ENCODE data around the gene SCIN. TPM values are rescaled to one million over a fixed set of nuclear protein-coding genes. Genes with fewer than 3 reads are reported as not detected.

Gene SCIN
- total RNA-seq, 2 experiments from 2014 or later = not detected

DNA sequence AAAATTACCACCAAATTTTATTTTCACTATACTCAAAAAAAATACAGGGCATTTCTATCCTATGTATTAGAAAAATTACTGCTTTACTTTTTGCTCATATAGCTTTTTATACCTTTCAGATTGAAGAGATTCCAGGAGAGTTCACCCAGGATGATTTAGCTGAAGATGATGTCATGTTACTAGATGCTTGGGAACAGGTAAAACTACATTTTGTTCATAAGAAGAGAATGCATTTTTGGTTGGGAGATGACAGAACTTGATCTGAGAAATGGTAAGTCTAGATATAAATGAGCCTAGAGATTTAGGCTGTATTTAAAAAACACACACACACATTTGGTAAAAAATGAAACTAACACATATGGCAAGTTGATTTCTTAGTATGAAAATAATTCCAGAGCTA lies 78.8 kb downstream of the SCIN start:
- intact Hi-C loops (cut with micrococcal nuclease; ENCODE audit: unreplicated experiment) = no loop called here
- H3K36me3 ChIP-seq (ENCODE audit: insufficient read depth, low read length) = no peaks in the 10 kb centered on the region
- ChIA-PET POLR2A (interaction anchor here (0.7 kb wide), 1 partner anchor 14 kb away, joined by 3 read pairs; no protein-coding TSS in a partner anchor), CTCF (ENCODE audit: unreplicated experiment) (no interaction called here)
- no peaks in the 10 kb centered on the region for H3K79me2 ChIP-seq (ENCODE audit: insufficient read depth, low read depth, low read length)
- no TSS peak for BruUV-seq (replicated peaks)
- TF ChIP-seq, protein P1, sequence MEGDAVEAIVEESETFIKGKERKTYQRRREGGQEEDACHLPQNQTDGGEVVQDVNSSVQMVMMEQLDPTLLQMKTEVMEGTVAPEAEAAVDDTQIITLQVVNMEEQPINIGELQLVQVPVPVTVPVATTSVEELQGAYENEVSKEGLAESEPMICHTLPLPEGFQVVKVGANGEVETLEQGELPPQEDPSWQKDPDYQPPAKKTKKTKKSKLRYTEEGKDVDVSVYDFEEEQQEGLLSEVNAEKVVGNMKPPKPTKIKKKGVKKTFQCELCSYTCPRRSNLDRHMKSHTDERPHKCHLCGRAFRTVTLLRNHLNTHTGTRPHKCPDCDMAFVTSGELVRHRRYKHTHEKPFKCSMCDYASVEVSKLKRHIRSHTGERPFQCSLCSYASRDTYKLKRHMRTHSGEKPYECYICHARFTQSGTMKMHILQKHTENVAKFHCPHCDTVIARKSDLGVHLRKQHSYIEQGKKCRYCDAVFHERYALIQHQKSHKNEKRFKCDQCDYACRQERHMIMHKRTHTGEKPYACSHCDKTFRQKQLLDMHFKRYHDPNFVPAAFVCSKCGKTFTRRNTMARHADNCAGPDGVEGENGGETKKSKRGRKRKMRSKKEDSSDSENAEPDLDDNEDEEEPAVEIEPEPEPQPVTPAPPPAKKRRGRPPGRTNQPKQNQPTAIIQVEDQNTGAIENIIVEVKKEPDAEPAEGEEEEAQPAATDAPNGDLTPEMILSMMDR (conservative IDR thresholded peaks at IDR 0.05; ENCODE audit: low read length) = no peak
- no peak for TF ChIP-seq EZH2phosphoT487 (IDR thresholded peaks at IDR 0.05; ENCODE audit: borderline replicate concordance, low read depth, low read length)
- no peak overlapping the region for H3K27ac ChIP-seq (ENCODE audit: low read depth, low read length, poor library complexity, severe bottlenecking)
- no peak overlapping the region for H2AFZ ChIP-seq (ENCODE audit: low read length)
- H3K4me3 ChIP-seq (ENCODE audit: low read depth, low read length, poor library complexity, severe bottlenecking) = no peak overlapping the region
- no peak for DNase-seq (ENCODE audit: low spot score)
- H3K9me3 ChIP-seq (ENCODE audit: low read length) = no peaks in the 10 kb centered on the region
- H4K20me1 ChIP-seq (ENCODE audit: insufficient read depth, low read length) = no peaks in the 10 kb centered on the region
- no peaks in the 10 kb centered on the region for H3K4me1 ChIP-seq (ENCODE audit: insufficient read depth, low read length, poor library complexity, severe bottlenecking)
- H3K9me2 ChIP-seq (ENCODE audit: insufficient read depth, low read length) = no peaks in the 10 kb centered on the region
- no peak overlapping the region for H3K4me2 ChIP-seq (ENCODE audit: low read length)

DNA sequence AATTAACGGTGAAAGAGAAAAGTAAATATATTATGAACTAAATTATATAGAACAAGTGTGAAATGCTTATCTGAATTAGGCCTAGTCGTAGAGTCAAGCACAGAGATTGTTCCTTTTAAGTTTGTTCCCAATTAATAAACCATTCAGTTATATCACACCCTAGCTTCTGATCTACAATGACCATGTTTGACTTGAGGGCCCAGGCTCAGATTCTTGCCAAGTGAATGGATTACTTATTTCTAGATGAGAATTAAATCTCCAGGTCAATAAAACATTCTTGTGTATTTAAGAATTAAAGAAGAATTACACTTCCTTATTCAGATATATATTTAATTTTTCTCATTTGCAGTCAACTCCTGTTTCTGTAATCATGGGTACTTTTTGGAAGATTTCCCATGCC lies 79.6 kb downstream of the SCIN start:
- no peak for DNase-seq (ENCODE audit: low spot score)
- Histone ChIP-seq H3K9me2 (ENCODE audit: insufficient read depth, low read length) (no peaks in the 10 kb centered on the region), H2AFZ (ENCODE audit: low read length) (no peak overlapping the region), H3K27ac (ENCODE audit: low read depth, low read length, poor library complexity, severe bottlenecking) (no peak overlapping the region), H3K9me3 (ENCODE audit: low read length) (no peaks in the 10 kb centered on the region), H4K20me1 (ENCODE audit: insufficient read depth, low read length) (no peaks in the 10 kb centered on the region), H3K4me2 (ENCODE audit: low read length) (no peak overlapping the region), H3K4me1 (ENCODE audit: insufficient read depth, low read length, poor library complexity, severe bottlenecking) (no peaks in the 10 kb centered on the region), H3K4me3 (ENCODE audit: low read depth, low read length, poor library complexity, severe bottlenecking) (no peak overlapping the region), H3K79me2 (ENCODE audit: insufficient read depth, low read depth, low read length) (no peaks in the 10 kb centered on the region), H3K36me3 (ENCODE audit: insufficient read depth, low read length) (no peaks in the 10 kb centered on the region)
- CTCF ChIA-PET (ENCODE audit: unreplicated experiment) = no interaction called here
- intact Hi-C loops (cut with micrococcal nuclease; ENCODE audit: unreplicated experiment) = no loop called here
- POLR2A ChIA-PET = no interaction called here
- TF ChIP-seq, protein P1 (conservative IDR thresholded peaks at IDR 0.05; ENCODE audit: low read length) = no peak
- TF ChIP-seq EZH2phosphoT487 (IDR thresholded peaks at IDR 0.05; ENCODE audit: borderline replicate concordance, low read depth, low read length) = no peak
- BruUV-seq (replicated peaks) = no TSS peak

DNA sequence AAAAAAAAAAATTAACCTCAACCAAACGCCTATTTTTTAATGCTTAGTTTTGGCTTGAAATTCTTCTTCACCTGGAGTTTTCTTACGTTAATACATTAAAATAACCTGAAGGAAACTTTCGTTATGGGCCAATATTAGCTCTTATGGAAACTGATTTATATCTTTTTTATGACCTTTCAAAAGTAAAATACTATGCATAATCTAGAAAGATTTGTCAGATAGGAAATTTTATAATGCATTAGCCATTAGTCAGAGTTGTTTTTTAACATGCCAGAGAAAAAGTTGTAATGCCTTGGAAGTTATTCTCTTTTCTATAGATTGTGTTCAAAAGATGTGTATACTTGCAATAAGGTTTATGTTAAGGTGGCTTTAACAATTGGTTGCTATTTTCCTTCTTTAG lies 82.6 kb downstream of the SCIN start:
- ChIA-PET CTCF (ENCODE audit: unreplicated experiment) (no interaction called here), POLR2A (interaction anchor here (0.6 to 0.7 kb wide), 2 partner anchors 14 to 99 kb away, joined by 3 read pairs; no protein-coding TSS in a partner anchor)
- no TSS peak for BruUV-seq (replicated peaks)
- Histone ChIP-seq H3K79me2 (ENCODE audit: insufficient read depth, low read depth, low read length) (no peaks in the 10 kb centered on the region), H3K9me3 (ENCODE audit: low read length) (no peaks in the 10 kb centered on the region), H4K20me1 (ENCODE audit: insufficient read depth, low read length) (no peaks in the 10 kb centered on the region), H3K9me2 (ENCODE audit: insufficient read depth, low read length) (no peaks in the 10 kb centered on the region), H3K4me1 (ENCODE audit: insufficient read depth, low read length, poor library complexity, severe bottlenecking) (no peaks in the 10 kb centered on the region), H3K4me2 (ENCODE audit: low read length) (no peak overlapping the region), H3K36me3 (ENCODE audit: insufficient read depth, low read length) (no peaks in the 10 kb centered on the region), H3K4me3 (ENCODE audit: low read depth, low read length, poor library complexity, severe bottlenecking) (no peak overlapping the region), H3K27ac (ENCODE audit: low read depth, low read length, poor library complexity, severe bottlenecking) (no peak overlapping the region), H2AFZ (ENCODE audit: low read length) (no peak overlapping the region)
- TF ChIP-seq EZH2phosphoT487 (IDR thresholded peaks at IDR 0.05; ENCODE audit: borderline replicate concordance, low read depth, low read length) = no peak
- TF ChIP-seq, protein P1 (conservative IDR thresholded peaks at IDR 0.05; ENCODE audit: low read length) = no peak
- DNase-seq (ENCODE audit: low spot score) = no peak
- intact Hi-C loops (cut with micrococcal nuclease; ENCODE audit: unreplicated experiment) = no loop called here
